Fibroblast of pulmonary artery (primary cell): ENCODE data around the gene TXLNB.
"Not testable (repeated sequence)": the region's sequence is repeated elsewhere in the genome, so short reads cannot be mapped to it uniquely, and the experiment has no call there.

ENCODE experiments used
- DNase-seq: peaks from one replicate; pipeline ENCODE4 v3.0.0-alpha.2; 2010; ENCODE audit warnings: low read depth
- H3K4me3 ChIP-seq: replicated peaks from 2 replicates; pipeline ENCODE4 v1.5.1; 2011; ENCODE audit warnings: low read depth, mild to moderate bottlenecking, control low read depth, low read length, moderate library complexity
- TF ChIP-seq, protein P1 (sequence below): IDR thresholded peaks from 2 replicates; pipeline ENCODE4 v1.5.1; 2011; ENCODE audit warnings: mild to moderate bottlenecking, control low read depth, low read length, inconsistent platforms; ENCODE audit errors: missing control alignments

The TXLNB gene

DNA sequence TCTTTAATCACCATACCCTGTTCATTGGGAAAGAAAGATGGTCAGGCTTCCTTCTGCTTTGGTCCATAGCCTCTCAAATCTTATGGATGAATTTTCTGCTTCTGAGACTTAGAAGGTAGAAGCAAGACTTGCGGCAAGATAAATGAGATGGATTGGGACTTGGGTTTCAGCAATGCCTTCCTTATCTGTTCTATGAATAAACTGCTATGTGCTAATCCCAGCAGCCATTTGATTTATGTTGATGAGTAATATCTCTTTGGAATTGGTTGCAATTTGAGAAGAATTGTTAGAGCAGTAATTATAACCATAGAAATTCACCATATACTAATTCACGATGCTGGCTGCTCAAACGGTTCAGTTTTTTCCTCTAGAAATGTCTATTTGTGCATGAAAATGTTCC, 48.3 kb downstream of the TXLNB start:
- TF ChIP-seq, protein P1, sequence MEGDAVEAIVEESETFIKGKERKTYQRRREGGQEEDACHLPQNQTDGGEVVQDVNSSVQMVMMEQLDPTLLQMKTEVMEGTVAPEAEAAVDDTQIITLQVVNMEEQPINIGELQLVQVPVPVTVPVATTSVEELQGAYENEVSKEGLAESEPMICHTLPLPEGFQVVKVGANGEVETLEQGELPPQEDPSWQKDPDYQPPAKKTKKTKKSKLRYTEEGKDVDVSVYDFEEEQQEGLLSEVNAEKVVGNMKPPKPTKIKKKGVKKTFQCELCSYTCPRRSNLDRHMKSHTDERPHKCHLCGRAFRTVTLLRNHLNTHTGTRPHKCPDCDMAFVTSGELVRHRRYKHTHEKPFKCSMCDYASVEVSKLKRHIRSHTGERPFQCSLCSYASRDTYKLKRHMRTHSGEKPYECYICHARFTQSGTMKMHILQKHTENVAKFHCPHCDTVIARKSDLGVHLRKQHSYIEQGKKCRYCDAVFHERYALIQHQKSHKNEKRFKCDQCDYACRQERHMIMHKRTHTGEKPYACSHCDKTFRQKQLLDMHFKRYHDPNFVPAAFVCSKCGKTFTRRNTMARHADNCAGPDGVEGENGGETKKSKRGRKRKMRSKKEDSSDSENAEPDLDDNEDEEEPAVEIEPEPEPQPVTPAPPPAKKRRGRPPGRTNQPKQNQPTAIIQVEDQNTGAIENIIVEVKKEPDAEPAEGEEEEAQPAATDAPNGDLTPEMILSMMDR, result no peak
- DNase-seq, result peak; percentile 39

DNA sequence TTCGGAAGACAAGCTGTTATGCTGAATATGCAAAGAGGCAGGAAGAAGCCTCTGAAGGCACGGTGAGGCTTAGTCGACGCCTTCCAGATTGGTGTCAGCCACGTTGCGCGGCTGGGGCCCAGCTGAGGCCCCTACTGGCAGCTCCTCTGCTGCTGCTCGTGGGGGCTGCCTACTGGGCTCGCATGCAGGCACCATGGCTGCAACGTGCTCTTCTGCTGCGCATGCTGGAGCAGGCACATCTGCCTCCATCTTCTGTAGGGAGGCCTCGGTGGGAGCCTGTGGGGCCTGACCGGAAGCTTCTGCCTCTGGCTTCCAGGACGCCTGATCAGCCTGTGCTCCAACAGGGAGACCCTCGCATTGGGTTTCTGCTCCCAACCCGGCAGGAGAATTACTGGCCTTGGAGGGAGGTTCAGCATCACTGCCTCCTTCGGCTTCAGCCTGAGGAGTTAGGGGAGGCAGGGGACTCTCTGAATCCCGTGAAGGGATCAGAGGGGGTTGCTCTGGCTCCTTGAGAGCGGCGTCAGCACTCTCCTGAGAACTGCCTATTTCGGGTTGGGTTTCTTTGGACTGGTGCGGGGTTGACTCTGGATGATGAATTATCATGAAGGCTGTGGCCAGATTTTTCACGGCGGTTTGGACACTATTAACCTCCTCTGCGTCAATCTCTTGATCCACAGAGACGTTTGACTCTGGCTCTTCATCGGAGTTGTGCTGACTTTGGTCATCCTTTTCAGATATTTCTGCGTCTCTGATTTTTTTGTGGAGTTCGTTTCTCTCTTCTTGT, 49.1 kb downstream of the TXLNB start:
- H3K4me3 ChIP-seq, result no peak overlapping the region
- TF ChIP-seq, protein P1, result no peak
- no peak for DNase-seq

More for the DNA sequence above, 48.3 kb downstream of the TXLNB start:
- H3K4me3 ChIP-seq, result no peak overlapping the region

DNA sequence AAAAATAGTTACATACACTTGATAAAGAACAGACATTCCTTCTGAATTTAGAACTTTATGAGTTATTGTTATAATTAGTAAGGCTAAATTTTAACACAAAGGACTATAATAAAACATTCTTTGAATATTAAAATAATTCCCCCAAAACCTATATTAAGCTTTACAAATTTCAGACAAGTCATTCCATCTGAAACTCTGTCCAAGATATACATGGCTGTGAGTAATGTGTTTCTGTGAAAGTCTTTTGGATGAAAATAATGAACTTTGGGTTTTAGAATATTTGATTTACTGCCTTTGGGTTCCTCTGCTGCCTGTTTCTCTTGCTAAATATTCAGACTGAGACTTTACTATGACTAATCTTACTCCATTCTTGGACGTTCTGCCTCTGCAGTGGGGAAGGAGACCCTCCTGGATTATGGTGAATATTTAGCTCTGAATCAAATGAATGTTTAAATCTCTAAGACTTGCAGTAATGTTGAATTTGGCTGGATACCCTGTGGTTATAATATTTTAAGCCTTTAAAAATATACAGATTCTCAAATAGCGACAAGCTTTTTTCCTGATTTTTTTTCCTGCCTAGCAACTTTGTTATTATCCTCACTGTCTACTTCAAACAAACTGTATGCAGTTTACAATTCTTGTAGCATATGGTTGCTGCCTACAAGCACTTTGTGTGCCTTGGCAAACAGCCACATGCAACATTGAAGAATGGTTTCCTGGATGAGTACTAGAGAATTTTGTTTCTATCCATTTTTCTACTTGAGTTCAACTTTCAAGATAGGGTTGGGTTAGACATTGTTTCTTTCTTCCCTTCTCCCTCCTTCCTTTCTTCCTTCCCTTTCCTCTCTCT, 51.4 kb downstream of the TXLNB start:
- H3K4me3 ChIP-seq, result no peak overlapping the region
- TF ChIP-seq, protein P1, result no peak
- DNase-seq, result peak; percentile 87

DNA sequence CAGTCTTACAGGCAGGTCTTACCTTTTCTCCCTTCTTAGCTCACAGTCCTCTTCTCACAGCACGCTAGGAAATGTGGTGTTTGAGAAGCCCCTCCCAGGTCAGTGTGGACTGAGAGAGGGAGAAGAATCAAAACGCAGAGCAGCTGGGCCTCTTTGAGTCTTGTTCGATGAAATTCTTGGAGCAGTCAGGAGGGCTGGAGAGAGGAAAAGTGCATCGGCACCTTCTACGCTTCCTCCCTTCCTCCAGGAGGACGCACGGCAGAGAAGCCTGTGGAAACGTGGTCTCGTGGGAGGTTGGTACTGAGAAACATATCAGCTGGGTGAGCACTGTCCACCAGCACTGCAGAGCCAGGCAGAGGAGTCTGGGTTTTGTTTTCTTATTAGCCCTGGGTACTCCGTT, 52.7 kb downstream of the TXLNB start:
- peak; percentile 29 for DNase-seq
- no peak overlapping the region for H3K4me3 ChIP-seq
- TF ChIP-seq, protein P1, result no peak

DNA sequence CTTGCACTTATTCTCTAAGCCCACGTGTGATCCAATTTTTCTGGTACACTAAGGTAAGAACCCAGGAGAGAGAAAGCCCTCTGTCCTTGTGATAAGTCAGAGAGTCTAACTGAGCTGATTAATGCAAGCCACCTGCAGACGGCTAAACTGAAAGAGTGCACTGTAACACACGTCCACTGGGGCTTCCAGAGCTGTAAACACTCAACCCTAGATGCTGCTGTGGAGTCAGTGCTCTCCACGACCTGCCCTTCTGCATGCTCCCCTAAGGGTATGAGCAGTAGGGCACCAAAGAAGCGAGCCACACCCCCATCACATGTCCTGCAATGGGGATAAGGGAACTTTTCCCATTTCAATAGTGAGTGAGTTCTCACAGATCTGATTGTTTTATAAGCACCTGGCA, 55.7 kb downstream of the TXLNB start:
- no peak overlapping the region for H3K4me3 ChIP-seq
- TF ChIP-seq, protein P1, result no peak
- DNase-seq, result no peak

DNA sequence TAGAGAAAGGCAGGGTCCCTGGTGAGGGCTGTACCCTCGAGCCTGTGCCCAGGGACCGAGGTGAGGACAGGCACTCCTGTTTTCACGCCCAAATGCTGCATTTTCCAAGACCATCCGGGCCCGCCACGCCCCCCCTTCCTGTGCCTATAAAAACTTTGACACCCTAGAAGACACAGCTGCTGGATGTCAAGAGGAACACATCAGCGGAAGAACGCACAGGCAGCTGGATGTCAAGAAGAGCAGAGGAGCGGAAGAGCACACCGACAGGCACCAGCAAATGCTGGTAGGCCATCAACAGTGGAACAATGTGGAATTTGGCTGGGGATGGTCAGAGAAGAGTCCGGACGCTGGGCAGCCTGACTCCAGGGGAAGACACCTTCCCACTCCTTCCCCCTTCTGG, 56.1 kb downstream of the TXLNB start:
- TF ChIP-seq, protein P1, result no peak
- DNase-seq, result no peak
- no peak overlapping the region for H3K4me3 ChIP-seq

DNA sequence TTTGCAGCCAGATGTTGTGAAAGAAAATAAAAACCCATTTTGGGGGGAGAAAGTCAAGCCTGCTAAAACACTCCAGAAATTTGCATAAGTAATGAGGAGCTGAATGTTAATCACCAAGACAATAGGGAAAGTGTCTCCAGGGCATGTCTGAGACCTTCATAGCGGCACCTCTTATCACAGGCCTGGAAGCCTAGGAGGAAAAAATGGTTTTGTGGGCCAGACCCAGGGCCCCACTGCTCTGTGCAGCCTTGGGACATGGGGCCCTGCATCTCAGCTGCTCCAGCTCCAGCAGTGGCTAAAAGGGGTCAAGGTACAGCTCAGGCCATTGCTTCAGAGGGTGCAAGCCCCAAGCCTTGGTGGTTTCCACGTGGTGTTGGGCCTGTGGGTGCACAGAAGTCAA, 57.6 kb downstream of the TXLNB start:
- not testable (repeated sequence) for H3K4me3 ChIP-seq, DNase-seq
